ENCODE results near the gene IDH3B. TPM values are rescaled to one million over a fixed set of nuclear protein-coding genes. Genes with fewer than 3 reads are reported as not detected.
A peak's percentile ranks its signal among the peaks of the same experiment; 100 is the strongest.

Gene IDH3B
- total RNA-seq, 4 donors from 2014 or later: 126 to 161 (median 141) TPM

GRCh38 chr20:2673453-2673852 is 9.4 kb upstream of the IDH3B start:
- Histone ChIP-seq H3K4me1 (no peaks in the 10 kb centered on the region), H3K27me3 (no peaks in the 10 kb centered on the region), H3K4me3 (replicated peaks in 1 of 3) (no peak overlapping the region), H3K9me3 (no peaks in the 10 kb centered on the region), H3K36me3 (no peaks in the 10 kb centered on the region), H3K27ac (no peak overlapping the region)
- intact Hi-C loops (cut with DNase I): no loop called here
- TF ChIP-seq, protein P1, sequence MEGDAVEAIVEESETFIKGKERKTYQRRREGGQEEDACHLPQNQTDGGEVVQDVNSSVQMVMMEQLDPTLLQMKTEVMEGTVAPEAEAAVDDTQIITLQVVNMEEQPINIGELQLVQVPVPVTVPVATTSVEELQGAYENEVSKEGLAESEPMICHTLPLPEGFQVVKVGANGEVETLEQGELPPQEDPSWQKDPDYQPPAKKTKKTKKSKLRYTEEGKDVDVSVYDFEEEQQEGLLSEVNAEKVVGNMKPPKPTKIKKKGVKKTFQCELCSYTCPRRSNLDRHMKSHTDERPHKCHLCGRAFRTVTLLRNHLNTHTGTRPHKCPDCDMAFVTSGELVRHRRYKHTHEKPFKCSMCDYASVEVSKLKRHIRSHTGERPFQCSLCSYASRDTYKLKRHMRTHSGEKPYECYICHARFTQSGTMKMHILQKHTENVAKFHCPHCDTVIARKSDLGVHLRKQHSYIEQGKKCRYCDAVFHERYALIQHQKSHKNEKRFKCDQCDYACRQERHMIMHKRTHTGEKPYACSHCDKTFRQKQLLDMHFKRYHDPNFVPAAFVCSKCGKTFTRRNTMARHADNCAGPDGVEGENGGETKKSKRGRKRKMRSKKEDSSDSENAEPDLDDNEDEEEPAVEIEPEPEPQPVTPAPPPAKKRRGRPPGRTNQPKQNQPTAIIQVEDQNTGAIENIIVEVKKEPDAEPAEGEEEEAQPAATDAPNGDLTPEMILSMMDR (IDR thresholded peaks at IDR 0.05): no peak
- no peak for TF ChIP-seq POLR2A (IDR thresholded peaks at IDR 0.05)
- WGBS, 2 donors: 85 to 95% methylated on average over 3 to 4 of the region's 4 CpGs
- DNase-seq: no peak

GRCh38 chr20:2672446-2672845 is 8.4 kb upstream of the IDH3B start:
- TF ChIP-seq POLR2A (IDR thresholded peaks at IDR 0.05): no peak
- TF ChIP-seq, protein P1 (IDR thresholded peaks at IDR 0.05): no peak
- H3K4me1 ChIP-seq: no peaks in the 10 kb centered on the region
- H3K27me3 ChIP-seq: no peaks in the 10 kb centered on the region
- no peaks in the 10 kb centered on the region for H3K36me3 ChIP-seq
- WGBS, 2 donors: 71 to 81% methylated on average over 3 of the region's 3 CpGs
- no peak overlapping the region for H3K4me3 ChIP-seq (replicated peaks in 1 of 3)
- intact Hi-C loops (cut with DNase I): no loop called here
- DNase-seq: no peak
- H3K9me3 ChIP-seq: no peaks in the 10 kb centered on the region
- no peak overlapping the region for H3K27ac ChIP-seq

DNA sequence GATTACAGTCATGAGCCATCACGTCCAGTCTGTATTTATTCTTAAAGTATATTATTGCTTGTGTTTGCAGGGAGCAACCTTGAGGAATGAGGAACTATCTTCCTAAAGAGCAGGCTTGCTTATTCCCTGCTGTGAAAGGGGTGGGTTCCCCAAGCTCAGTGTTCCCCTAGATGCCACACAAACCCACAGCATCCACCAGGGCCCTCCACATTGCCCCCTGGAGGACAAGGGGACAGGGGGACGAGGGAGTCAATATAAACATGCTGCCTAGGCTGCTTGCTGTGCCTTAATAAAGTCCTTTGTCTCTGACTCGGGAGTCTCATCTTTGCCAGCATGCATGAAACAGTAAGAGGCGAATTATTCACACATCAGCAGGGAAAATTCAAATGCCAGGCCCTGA is 8.0 kb upstream of the IDH3B start:
- Histone ChIP-seq H3K27ac (no peak overlapping the region), H3K9me3 (no peaks in the 10 kb centered on the region), H3K4me3 (replicated peaks in 1 of 3) (no peak overlapping the region), H3K36me3 (no peaks in the 10 kb centered on the region), H3K4me1 (no peaks in the 10 kb centered on the region), H3K27me3 (no peaks in the 10 kb centered on the region)
- TF ChIP-seq POLR2A (IDR thresholded peaks at IDR 0.05): no peak
- TF ChIP-seq, protein P1 (IDR thresholded peaks at IDR 0.05): no peak
- WGBS, 2 donors: 30 to 45% methylated on average over 4 of the region's 4 CpGs
- intact Hi-C loops (cut with DNase I): no loop called here
- no peak for DNase-seq

DNA sequence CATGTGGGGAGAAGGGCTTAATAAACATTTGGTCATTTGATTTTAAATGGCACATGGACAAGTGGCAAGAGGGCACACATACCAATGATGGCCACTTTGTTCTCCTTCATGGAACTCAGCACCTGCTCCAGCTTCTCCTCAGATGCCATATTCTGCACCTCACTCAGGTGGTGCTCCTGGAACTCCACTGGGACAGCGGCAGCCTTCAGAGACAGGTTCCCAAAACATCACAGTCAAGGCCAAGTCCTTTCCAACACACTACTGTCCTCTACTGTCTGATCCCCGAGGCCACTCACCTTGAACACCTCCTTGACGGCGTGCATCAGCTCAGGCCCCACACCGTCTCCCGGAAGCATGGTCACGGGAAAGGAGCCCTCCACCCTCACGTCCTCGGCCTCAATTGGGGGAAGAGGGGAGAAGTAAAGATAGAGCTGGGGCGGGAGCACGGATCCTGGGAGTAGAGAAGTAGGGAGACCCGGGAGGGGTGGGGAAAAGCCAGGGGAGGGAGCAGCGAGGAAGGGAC is 591 bp downstream of the IDH3B start:
- Histone ChIP-seq H3K27me3 (no peaks in the 10 kb centered on the region), H3K27ac (peak overlapping the region in 2 of 3 donors; percentile 63 to 86), H3K4me3 (replicated peaks in 1 of 3) (peak overlapping the region; percentile 67 to 92 (median 77)), H3K36me3 (peaks cover 26 to 27% of the 10 kb centered on the region in 2 donors), H3K4me1 (peaks cover 4 to 8% of the 10 kb centered on the region in 2 donors), H3K9me3 (no peaks in the 10 kb centered on the region)
- no peak for DNase-seq
- 9 to 13% methylated on average over 13 of the region's 13 CpGs for WGBS, 2 donors
- TF ChIP-seq, protein P1 (IDR thresholded peaks at IDR 0.05): no peak
- no peak for TF ChIP-seq POLR2A (IDR thresholded peaks at IDR 0.05)
- intact Hi-C loops (cut with DNase I): no loop called here

DNA sequence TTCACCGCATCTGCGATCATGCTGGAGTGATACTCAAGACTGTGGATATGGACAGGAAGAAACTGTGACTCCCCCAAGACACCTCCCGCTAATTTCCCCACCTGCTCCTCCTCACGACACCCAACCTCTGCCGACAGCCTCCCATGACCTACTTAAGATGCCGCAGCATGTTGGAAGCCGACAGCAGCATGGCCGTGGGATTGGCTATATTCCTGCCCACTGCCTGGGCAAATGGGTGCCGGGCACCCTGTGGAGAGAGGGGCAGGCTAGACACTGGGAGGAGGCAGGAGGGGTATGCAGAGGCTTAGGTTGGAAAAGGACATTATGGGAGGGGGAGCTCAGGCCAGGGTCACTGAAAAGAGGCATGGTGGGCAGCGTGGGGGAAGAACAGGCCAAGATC is 4.5 kb downstream of the IDH3B start:
- intact Hi-C loops (cut with DNase I): no loop called here
- Histone ChIP-seq H3K4me1 (peaks cover 2 to 8% of the 10 kb centered on the region in 2 donors), H3K9me3 (no peaks in the 10 kb centered on the region), H3K27ac (no peak overlapping the region), H3K4me3 (replicated peaks in 1 of 3) (no peak overlapping the region), H3K36me3 (peaks cover 65 to 66% of the 10 kb centered on the region in 2 donors), H3K27me3 (no peaks in the 10 kb centered on the region)
- no peak for DNase-seq
- 93 to 95% methylated on average over 10 of the region's 10 CpGs for WGBS, 2 donors
- TF ChIP-seq, protein P1 (IDR thresholded peaks at IDR 0.05): no peak
- TF ChIP-seq POLR2A (IDR thresholded peaks at IDR 0.05): no peak
